Heart right ventricle (tissue), 16 donors: ENCODE data around the gene PREX1. TPM values are rescaled to one million over a fixed set of nuclear protein-coding genes. Genes with fewer than 3 reads are reported as not detected.
A peak's percentile ranks its signal among the peaks of the same experiment; 100 is the strongest.

Experiments used
- ATAC-seq, 8 donors: fragments of 200-7000 bp; cut with Tn5 transposase; one replicate each; pipeline ENCODE4 v1.9.1; 2020; ENCODE audit warnings: mild to moderate bottlenecking in 8 of 8, moderate library complexity in 8 of 8, moderate number of reproducible peaks in 1 of 8
- DNase-seq, 2 donors: peaks; one replicate each; pipeline ENCODE4 v3.0.0-alpha.2; 2020
- H3K27ac ChIP-seq, 10 donors: fragments of 200-600 bp; sonication (generic) in 2 of 10; one replicate each; pipeline versions ENCODE4 v1.5.0 to v1.8.0; 2020 to 2022; ENCODE audit warnings: mild to moderate bottlenecking in 3 of 10
- H3K27me3 ChIP-seq, 7 donors: fragments of 200-600 bp; one replicate each; pipeline ENCODE4 v1.8.0; 2021 to 2022; ENCODE audit warnings: mild to moderate bottlenecking in 2 of 7
- H3K36me3 ChIP-seq, 9 donors: fragments of 200-600 bp; sonication (generic) in 1 of 9; one replicate each; pipeline versions ENCODE4 v1.5.0 to v1.8.0; 2020 to 2022; ENCODE audit warnings: mild to moderate bottlenecking in 2 of 9
- H3K4me1 ChIP-seq, 9 donors: fragments of 200-600 bp; sonication (generic) in 1 of 9; one replicate each; pipeline versions ENCODE4 v1.5.0 to v1.8.0; 2020 to 2022; ENCODE audit warnings: mild to moderate bottlenecking in 4 of 9
- H3K4me3 ChIP-seq, 10 donors: fragments of 200-600 bp; sonication (generic) in 2 of 10; one replicate each; pipeline versions ENCODE4 v1.5.0 to v1.8.0; 2020 to 2022; ENCODE audit warnings: mild to moderate bottlenecking in 7 of 10, moderate library complexity in 2 of 10
- H3K9me3 ChIP-seq, 11 donors: fragments of 200-600 bp in 10 of 11; sonication (generic) in 2 of 11; one replicate each; pipeline versions ENCODE4 v1.5.0 to v1.8.0; 2013 to 2022; ENCODE audit warnings: mild to moderate bottlenecking in 2 of 11, control low read depth in 1 of 11, moderate library complexity in 1 of 11
- CTCF ChIP-seq, 9 donors: fragments of 200-600 bp; sonication (generic) in 2 of 9; IDR thresholded peaks; one replicate each; pipeline versions ENCODE4 v1.5.0 to v1.8.0; 2021 to 2022; ENCODE audit warnings: antibody characterized with exemption in 9 of 9, mild to moderate bottlenecking in 5 of 9, moderate library complexity in 1 of 9
- WGBS, 2 donors: extraction: QIAGEN DNeasy Blood & Tissue Kit; methylation state at CpG; one replicate each; pipeline ENCODE4 v1.1.7; 2013; ENCODE audit warnings: inconsistent platforms in 1 of 2; 5-methylcytosine and 5-hydroxymethylcytosine counted together
- intact Hi-C, 10 donors: fragments of 100-400 bp; cut with DNase I; formaldehyde crosslinking; loops; one replicate each; pipeline versions ENCODE4 v1.11.1 to v1.14.2; 2022
- polyA plus RNA-seq, 2 donors: library from polyadenylated mRNA; stranded (reverse); fragments of 200-250 nt; gene quantifications; one replicate each; pipeline ENCODE4 v1.2.3, GENCODE V29; 2013
- total RNA-seq, 10 donors: library from RNA; stranded (reverse); fragmentation: NEBNext Ultra II Directional in 3 of 10; extraction: Animal tissue kit (Norgen Biotek cat#: 25700) in 3 of 10; gene quantifications; one replicate each; pipeline versions ENCODE4 v1.2.1 to v1.2.4, GENCODE V29; 2021 to 2023
- donor health status: Arrhythmogenic right ventricular cardiomyopathy.
- donor health status: ischemic (EF 13 %, LVEDD 7.1; RV severe dilation, severe dysfunction).
- donor health status: healthy with polysubstance abuse.
- donor health status: DM: no; HTN: yes; CAD: no.
- donor health status: DM: no; HTN: no; CAD: no.
- donor health status: ischemic (EF 25% LVEDD 6.9; RV normal size, moderate dysfunction).
- donor health status: ischemic (EF 25% LVEDD 5.7; RV mildly dilated, moderate dysfunction).
- donor health status: healthy.
- donor health status: DM: yes; HTN: yes; CAD: no.
- donor health status: Ischemic cardiomyopathy.
- donor health status: ischemic (EF 35%, LVEDD 5.7; RV mildly dilated, moderate dysfunction).
- donor health status: nonischemic (EF 11% LVEDD 7.7; RV severe dilation, severe dysfunction).
- donor health status: DM: yes; HTN: yes; CAD: no.
- donor health status: PGD.
- donor health status: ischemic (EF 29% LVEDD 5.4; RV normal size, mild dysfunction).
- donor health status: nonischemic (EF 23%, LVEDD 6.1; RV moderate dilation, normal function).

Gene PREX1
- total and polyA plus RNA-seq, 12 donors: 4.6 to 23.4 (median 8.8) TPM

- DNase-seq: no peak
- Histone ChIP-seq H3K36me3 (no peaks in the 10 kb centered on the region), H3K27ac (peak overlapping the region in 1 of 10 donors; percentile 84), H3K9me3 (peaks cover 0 to 10% (median 0%) of the 10 kb centered on the region in 11 donors), H3K27me3 (no peaks in the 10 kb centered on the region), H3K4me3 (no peak overlapping the region), H3K4me1 (peaks cover 0 to 93% (median 20%) of the 10 kb centered on the region in 9 donors)
- TF ChIP-seq CTCF (IDR thresholded peaks at IDR 0.05): no peak
- intact Hi-C loops: loop anchor here in 2 of 10 donors (5.0 to 10.0 kb wide), 3 partner anchors 71 to 73 kb away; partner anchors contain the start of gene PREX1 (in 2 of the 2)
- WGBS, 2 donors: 80 to 86% methylated on average over 8 of the region's 8 CpGs
- ATAC-seq: no peak
Observed at GRCh38 chr20:48754292-48754691, 73.5 kb downstream of the PREX1 start.

GRCh38 chr20:48752963-48753362 lies 74.8 kb downstream of the PREX1 start:
- intact Hi-C loops: loop anchor here in 2 of 10 donors (5.0 to 10.0 kb wide), 3 partner anchors 71 to 74 kb away; partner anchors contain the start of gene PREX1 (in 2 of the 2)
- Histone ChIP-seq H3K27ac (peak overlapping the region in 2 of 10 donors; percentile 31 to 84), H3K4me1 (peaks cover 0 to 92% (median 18%) of the 10 kb centered on the region in 9 donors), H3K36me3 (no peaks in the 10 kb centered on the region), H3K4me3 (no peak overlapping the region), H3K9me3 (peaks cover 0 to 10% (median 0%) of the 10 kb centered on the region in 11 donors), H3K27me3 (no peaks in the 10 kb centered on the region)
- ATAC-seq: no peak
- DNase-seq: no peak
- no peak for TF ChIP-seq CTCF (IDR thresholded peaks at IDR 0.05)
- WGBS, 2 donors: 93 to 98% methylated on average over 6 of the region's 6 CpGs

GRCh38 chr20:48751871-48752270 lies 75.9 kb downstream of the PREX1 start:
- 71 to 72% methylated on average over 4 of the region's 4 CpGs for WGBS, 2 donors
- Histone ChIP-seq H3K4me1 (peaks cover 0 to 90% (median 18%) of the 10 kb centered on the region in 9 donors), H3K36me3 (peaks cover 0 to 9% (median 0%) of the 10 kb centered on the region in 9 donors), H3K27me3 (no peaks in the 10 kb centered on the region), H3K27ac (peak overlapping the region in 8 of 10 donors; percentile 36 to 85 (median 76)), H3K9me3 (peaks cover 0 to 10% (median 0%) of the 10 kb centered on the region in 11 donors), H3K4me3 (peak overlapping the region in 1 of 10 donors; percentile 1)
- ATAC-seq (no peak), DNase-seq (no peak)
- no peak for TF ChIP-seq CTCF (IDR thresholded peaks at IDR 0.05)
- intact Hi-C loops: loop anchor here in 4 of 10 donors (1.0 to 10.0 kb wide), 5 partner anchors 11 to 75 kb away; partner anchors contain the start of gene PREX1 (in 2 of the 4)

- WGBS, 2 donors: 51 to 61% methylated on average over 18 of the region's 18 CpGs
- H3K9me3 ChIP-seq: peaks cover 0 to 10% (median 0%) of the 10 kb centered on the region in 11 donors
- peak; percentile 66 to 73 for DNase-seq
Observed at GRCh38 chr20:48750941-48751635, 76.7 kb downstream of the PREX1 start.

More at GRCh38 chr20:48750941-48751635, 76.7 kb downstream of the PREX1 start:
- Histone ChIP-seq H3K4me3 (peak overlapping the region in 1 of 10 donors; percentile 1), H3K27ac (peak overlapping the region in 9 of 10 donors; percentile 36 to 85 (median 75)), H3K4me1 (peaks cover 0 to 82% (median 18%) of the 10 kb centered on the region in 9 donors), H3K27me3 (no peaks in the 10 kb centered on the region), H3K36me3 (peaks cover 0 to 9% (median 0%) of the 10 kb centered on the region in 9 donors)
- intact Hi-C loops: loop anchor here in 4 of 10 donors (1.0 to 10.0 kb wide), 5 partner anchors 12 to 76 kb away; partner anchors contain the start of gene PREX1 (in 2 of the 4)
- ATAC-seq: peak; percentile 82 to 93 (median 90)
- TF ChIP-seq CTCF (IDR thresholded peaks at IDR 0.05): peak in 2 of 9 donors; percentile 25 to 36
